ENCODE measurements around the gene GOLT1B.

Gene GOLT1B

DNA sequence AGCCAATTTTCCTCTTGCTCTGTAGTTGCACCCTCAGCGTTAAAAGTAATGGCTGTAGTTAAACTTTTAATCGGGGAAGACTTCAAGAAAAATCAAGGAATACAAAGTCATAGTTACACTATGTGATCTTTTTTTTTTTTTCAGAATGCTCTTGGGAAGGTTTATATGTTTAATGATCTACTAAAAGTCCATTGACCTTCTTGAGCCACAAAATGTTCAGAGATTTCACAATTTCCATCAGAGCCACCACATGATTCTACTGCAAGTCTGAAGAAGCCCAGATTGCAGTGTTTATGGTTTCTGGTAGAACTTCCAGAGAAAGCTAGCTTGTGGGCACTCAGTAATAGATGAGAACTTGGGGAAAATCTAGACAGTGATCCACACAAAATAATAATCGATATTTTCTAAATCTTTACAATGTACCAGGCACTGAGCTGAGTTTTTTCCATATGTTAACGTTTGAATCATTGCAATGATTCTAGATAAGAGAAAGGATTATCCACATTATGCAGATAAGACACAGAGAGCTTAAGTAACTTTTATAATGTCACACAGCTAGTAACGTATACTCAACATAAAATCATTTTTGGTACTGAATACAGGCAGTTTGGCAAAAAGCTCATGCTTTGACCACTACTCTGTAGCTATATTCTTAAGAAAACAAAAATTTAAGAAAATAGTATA, 64.8 kb downstream of the GOLT1B start:
- DNase-seq (ENCODE audit: low spot score) = no peak

- DNase-seq (ENCODE audit: low spot score) = no peak
Observed at GRCh38 chr12:21566907-21567394, 65.4 kb downstream of the GOLT1B start.

Data from GM03348 (cell line).